PC-9 (cell line): Measurements from ENCODE around the gene DNMT3A.

Experiments used
- EZH2 ChIP-seq: fragments of 200-600 bp; sonication (generic); IDR thresholded peaks from 2 replicates; pipeline ENCODE4 v1.8.0; 2017; ENCODE audit warnings: antibody characterized with exemption, low read depth
- TF ChIP-seq, protein P1 (sequence below): fragments of 200-600 bp; sonication (generic); conservative IDR thresholded peaks from 2 replicates; pipeline ENCODE4 v1.6.1; 2017; ENCODE audit warnings: mixed run types, antibody characterized with exemption, mild to moderate bottlenecking, moderate library complexity

DNA sequence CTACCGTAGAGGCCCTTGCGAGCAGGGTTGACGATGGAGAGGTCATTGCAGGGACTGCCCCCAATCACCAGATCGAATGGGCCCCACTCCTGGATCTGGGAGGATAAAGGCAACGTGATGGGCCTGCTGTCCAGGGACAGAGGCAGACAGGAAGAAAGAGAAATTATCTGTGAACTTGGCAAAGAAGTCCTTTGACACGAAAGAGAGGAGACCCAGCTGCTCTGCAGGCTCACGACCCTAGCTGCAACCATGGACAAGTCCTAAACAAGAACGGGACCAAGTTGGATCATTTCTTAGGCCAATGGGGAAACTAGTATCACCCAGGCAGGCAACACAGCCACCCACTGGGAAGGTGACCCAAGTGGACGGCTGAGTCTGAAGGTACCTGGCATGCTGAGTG, 101.1 kb downstream of the DNMT3A start:
- TF ChIP-seq EZH2, result no peak
- TF ChIP-seq, protein P1, sequence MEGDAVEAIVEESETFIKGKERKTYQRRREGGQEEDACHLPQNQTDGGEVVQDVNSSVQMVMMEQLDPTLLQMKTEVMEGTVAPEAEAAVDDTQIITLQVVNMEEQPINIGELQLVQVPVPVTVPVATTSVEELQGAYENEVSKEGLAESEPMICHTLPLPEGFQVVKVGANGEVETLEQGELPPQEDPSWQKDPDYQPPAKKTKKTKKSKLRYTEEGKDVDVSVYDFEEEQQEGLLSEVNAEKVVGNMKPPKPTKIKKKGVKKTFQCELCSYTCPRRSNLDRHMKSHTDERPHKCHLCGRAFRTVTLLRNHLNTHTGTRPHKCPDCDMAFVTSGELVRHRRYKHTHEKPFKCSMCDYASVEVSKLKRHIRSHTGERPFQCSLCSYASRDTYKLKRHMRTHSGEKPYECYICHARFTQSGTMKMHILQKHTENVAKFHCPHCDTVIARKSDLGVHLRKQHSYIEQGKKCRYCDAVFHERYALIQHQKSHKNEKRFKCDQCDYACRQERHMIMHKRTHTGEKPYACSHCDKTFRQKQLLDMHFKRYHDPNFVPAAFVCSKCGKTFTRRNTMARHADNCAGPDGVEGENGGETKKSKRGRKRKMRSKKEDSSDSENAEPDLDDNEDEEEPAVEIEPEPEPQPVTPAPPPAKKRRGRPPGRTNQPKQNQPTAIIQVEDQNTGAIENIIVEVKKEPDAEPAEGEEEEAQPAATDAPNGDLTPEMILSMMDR, result no peak
